Suppressor macrophage treated with lipopolysaccharide for 1 hour (primary cell): ENCODE measurements around the gene CEACAM4.
A peak's percentile ranks its signal among the peaks of the same experiment; 100 is the strongest.
"Not testable (repeated sequence)": the region's sequence is repeated elsewhere in the genome, so short reads cannot be mapped to it uniquely, and the experiment has no call there.

Experiments
- DNase-seq, 3 donors: peaks; one replicate each; pipeline ENCODE4 v3.0.0-alpha.2; 2020 to 2022

CEACAM4 gene

DNA sequence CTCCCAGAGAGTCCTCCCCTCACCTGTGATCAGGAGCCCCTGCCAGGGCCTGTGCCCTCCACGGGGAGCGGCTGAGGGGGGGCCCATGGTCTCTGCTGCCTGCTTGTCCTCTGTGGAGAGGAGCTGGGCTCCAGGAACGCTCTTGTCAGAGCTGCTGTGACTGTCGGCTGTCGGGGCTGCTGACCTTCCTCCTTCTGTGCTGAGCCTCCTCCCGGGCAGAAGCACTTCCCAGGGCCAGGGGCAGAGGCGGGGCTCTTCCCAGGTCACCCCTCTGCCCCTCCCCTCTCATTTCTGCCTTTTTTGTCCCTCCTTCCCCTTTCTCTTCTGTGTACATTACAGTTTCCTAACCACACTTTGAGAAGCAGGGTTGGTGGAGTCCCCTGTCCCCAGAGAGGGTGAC, at the start of gene CEACAM4:
CEACAM4 (minus strand) TSS at position 198 of the 400 bp plus-strand sequence; CDS start at position 87, 111 bp downstream.
- DNase-seq: peak; percentile 73 to 80 (median 77)

DNA sequence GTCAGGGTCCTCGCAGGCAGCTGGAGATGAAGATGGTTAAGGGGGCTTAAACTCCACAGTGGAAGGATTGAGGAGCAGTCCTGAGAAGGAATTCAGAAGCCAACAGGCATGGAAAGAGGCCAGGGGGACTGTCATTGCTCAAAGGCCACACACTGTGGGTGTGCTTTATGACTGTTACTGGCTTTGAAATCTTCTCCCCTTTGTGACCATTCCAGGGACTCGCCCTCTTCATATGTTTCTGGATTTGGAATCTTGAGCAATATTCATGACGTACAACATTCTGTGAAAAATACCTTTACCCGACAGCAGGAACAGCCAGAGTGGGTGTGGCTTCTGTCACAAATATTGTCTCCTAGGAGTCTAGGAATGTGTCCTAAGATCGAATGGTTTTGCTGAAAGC, 44.6 kb upstream of the CEACAM4 start:
- DNase-seq: no peak

DNA sequence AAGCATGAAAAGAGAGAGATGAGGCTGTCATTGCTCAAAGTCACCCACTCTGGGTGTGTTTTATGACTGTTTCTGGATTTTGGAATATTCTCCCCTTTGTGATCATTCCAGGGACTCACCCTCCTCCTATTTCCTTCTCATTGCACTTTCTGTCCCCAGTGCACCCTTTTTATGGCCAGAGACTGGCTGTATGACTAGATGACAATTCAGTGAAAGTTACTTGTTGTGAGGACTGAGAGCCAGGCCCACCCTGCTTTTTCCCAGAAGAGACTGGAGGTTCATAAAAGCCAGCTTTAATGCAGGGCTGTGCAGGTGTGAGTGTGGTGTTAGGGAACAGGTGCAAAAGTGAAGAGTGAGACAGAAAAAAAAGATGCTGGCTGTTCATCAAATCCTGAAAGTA, 43.9 kb upstream of the CEACAM4 start:
- DNase-seq: no peak

DNA sequence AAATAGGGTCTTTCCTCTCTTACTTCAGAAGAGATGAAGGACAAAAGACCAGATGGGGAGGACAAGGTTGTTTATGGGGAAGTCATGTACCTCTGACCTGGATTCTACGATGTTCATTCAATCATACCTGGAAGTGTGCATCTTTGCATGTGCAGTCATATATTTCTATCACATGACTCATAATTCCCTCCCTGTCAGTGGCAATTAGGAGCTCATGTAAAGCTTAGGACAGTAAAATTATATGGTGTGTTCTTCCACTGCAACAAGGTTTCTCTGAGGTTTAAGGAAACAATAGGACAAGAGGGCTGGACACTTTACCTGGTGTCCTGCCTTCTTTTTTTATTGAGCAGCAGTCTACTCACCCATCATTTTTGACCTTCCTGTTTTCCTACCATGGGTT, 41.4 kb upstream of the CEACAM4 start:
- DNase-seq: no peak

DNA sequence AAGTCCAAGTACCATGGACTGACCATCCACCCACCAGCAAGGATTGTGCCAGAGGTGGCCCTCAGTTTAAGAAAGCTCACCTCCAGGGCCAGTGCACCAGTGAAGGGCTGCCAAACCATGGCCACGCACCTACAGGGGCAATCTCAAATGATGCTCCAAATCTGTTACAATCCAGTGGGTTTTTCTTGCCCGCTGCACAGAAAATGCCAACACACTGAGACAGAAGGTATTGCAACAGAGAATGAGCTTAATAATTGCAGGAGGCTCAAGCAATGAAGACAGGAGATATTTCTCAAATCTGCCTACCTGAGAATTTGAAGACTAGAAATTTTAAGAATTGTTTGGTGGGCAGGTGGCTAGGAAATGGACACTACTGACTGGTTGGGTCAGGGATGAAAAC, 39.2 kb upstream of the CEACAM4 start:
- DNase-seq: no peak

DNA sequence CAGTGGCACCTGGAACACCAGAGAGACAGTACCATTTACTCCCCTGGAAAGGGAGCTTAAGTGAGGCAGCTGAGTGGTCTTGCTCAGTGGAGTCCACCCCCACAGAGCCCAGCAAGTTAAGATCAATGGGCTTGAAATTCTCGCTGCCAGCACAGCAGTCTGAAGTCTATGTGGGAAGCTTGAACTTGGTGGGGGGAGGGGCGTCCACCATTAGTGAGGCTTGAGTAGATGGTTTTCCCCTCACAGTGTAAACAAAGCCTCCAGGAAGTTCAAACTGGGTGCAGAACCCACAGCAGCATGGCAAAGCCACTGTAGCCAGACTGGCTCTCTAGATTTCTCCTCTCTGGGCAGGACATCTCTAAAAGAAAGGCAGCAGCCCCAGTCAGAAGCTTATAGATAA, 30.3 kb upstream of the CEACAM4 start:
- no peak for DNase-seq

DNA sequence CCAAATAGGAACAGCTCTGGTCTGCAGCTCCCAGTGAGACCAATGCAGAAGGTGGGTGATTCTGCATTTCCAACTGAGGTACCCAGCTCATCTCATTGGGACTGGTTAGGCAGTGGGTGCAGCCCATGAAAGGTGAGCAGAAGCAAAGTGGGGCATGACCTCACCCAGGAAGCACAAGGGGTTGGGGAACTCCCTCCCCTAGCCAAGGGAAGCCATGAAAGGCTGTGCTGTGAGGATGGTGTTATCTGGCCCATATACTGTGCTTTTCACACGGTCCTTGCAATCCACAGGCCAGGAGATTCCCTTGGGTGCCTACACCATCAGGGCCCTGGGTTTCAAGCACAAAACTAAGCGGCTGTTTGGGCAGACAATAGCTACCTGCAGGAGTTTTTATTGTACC, 29.9 kb upstream of the CEACAM4 start:
- not testable (repeated sequence) for DNase-seq

DNA sequence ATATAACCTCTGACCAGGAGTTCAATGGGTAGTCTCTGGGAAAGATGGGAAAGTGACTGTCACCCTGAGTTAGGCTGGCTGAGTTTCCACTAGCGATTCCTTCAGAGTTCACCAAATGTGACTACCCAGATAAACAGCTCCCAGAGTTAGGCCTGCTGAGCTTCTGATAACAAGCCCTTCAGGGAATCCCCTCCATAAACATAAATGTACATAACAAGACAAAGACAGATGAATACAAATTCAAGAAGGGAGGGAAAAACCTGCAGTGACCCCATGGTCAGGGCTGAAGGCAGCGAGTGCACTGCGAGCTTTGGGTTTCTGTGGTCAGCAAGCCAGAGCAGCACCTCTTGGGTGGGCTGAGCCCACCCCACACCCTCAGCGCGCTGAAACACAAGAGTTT, 25.4 kb upstream of the CEACAM4 start:
- DNase-seq: no peak

DNA sequence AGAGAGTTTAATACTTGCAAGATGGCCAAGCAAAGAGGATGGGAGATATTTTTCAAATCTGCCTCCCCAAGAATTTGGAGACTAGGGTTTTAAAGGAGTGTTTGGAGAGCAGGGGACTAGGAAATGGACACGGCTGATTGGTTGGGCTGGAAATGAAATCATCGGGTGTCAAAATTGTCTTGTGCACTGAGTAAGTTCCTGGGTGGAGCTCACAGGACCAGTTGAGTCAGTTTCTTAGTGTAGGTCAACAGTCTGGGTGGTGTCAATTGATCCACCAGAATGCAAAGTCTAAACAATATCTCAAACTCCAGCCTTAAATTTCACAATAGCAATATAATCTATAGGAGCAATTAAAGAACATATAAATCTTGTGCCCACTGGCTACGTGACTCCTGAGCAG, 23.0 kb upstream of the CEACAM4 start:
- no peak for DNase-seq

DNA sequence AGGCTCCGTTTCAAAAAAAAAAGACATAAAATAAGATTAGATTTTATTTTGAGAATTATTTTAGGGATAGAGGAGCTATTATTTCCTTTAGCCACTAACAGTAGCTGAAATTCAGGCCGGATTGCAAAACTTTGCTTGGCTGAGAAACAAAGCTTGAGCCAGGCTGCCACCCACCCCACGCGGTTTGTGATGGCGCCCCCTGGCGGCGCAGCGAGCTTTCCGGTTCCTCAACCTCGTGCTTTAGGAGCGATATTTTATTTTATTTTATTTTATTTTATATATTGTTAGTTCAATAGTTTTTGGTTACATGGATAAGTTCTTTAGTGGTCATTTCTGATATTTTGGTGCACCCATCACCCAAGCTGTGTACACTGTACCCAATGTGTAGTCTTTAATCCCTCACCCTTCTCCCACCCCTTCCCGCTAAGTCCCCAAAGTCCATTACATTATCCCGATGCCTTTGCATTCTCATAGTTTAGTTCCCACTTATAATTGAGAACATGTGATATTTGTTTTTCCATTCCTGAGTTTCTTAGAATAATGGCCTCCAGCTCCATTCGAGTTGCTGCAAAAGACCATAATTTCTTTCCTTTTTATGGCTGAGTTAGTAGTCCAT, 19.8 kb upstream of the CEACAM4 start:
- DNase-seq: peak; percentile 45 to 83 (median 67)

DNA sequence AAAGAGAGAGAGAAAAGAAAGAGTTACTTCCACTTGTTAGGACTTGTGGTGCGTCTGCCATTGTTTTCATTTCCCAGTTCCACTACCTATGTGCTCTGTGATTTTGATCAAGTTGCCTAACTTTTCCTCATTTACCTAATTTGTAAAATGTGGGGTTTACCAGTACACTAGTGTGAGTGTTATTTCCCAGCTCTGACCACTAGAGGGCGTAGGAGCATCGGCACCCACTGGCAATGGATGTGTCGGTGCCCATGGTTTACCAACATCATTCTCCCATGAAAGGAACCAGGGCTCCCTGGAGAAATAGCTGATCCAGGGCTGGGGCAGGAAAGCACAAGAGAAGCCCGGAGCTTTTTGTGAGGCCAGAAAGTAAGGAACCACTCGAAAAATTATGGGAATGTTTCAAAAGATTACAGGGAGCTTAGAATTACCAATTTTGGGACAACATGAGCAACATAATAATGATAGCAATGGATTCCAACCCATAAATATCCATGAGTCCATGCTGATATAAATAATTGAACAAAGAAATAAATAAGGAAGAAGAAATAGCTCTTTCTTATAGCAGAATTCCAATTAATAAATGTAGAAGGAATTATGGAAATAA, 15.1 kb upstream of the CEACAM4 start:
- peak; percentile 77 to 85 (median 83) for DNase-seq

DNA sequence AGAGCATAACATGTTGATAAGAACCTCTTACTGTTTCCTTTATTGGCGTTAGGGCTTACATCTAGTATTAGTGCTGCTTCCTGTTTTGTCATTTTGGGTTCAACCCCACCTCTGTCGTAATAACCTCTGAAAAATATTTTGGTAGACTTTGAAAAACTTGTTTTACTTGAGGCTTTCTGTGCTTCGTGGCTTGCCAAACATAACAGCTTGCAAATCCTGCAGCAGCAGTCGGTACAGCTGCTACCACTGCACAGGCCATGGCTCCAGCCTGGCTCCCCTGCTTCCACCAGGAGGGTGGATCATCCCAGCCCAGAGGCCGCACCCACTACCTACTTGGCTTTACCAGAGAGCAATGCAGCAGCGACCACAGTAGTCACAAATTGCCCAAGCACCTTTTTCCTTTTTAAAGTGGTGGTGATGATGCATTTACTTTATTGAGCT, 11.8 kb upstream of the CEACAM4 start:
- peak in 2 of 3 donors; percentile 16 to 18 for DNase-seq

DNA sequence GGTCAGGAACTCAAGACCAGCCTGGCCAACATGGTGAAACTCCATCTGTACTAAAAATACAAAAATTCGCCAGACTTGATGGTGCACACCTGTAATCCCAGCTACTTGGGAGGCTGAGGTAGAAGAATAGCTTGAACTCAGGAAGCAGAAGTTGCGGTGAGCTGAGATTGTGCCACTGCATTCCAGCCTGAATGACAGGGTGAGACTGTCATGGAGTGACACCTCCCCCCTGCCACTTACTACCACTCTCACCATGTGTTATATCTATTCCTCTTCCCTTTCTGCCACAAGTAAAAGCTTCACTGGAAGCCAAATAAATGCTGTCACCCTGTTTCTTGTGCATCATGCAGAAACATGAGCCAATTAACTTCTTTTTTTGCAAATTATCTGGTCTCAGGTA, 10.6 kb upstream of the CEACAM4 start:
- peak; percentile 37 to 48 (median 38) for DNase-seq

DNA sequence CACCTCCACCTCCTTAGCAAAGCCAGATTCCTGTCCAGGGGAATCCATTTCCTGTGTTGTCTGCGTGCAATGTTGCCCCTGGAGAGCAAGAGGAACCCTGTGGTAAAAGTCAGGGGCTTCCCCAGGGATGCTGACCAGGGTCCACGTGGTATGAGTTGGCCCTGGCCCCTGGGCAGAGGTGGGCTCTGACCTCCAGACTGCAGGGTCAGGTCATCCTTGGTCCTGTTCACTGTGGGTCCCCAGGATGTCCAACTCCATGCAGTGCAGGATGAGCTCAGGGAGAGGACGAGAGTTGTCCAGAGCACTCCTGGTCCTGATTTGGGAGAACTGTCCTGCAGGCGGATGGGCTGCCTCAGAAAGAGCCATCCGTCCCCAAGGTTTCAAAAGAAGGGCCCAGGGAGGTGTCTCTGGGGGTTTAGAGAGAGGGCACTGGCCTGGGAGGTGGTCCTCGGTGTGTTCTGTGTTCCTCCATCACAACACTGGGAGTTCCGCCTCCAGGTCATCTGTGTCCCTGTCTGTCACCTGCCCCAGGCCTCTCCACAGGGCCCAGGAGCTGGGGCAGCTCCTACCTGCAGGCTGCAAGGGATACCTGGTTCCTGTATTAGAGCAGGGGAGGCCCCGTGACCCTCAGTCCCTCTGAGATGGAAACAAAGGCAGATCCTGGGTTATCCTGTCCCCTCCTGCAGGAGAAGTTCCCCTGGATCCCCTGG, 1.2 kb upstream of the CEACAM4 start:
- DNase-seq: no peak

DNA sequence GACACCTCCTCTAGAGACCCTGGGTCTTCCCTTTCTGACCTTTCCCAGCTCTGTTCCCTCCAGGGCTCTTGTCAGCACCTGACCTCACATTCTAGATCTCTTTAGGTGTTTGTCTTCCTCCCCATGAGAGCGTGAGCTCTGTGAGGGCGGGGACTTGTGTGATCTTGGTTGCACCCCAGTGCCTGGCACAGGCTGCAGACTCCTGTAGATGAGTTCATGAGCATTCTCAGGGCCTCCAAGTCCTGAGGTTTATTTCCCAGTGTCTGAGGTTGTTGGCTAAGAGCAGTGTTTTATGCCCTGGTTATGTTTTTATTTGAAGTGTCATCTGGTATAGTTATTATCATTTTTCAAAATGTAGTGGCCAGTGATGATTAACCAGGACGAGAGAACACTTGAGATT, 596 bp downstream of the CEACAM4 start:
- DNase-seq: no peak

DNA sequence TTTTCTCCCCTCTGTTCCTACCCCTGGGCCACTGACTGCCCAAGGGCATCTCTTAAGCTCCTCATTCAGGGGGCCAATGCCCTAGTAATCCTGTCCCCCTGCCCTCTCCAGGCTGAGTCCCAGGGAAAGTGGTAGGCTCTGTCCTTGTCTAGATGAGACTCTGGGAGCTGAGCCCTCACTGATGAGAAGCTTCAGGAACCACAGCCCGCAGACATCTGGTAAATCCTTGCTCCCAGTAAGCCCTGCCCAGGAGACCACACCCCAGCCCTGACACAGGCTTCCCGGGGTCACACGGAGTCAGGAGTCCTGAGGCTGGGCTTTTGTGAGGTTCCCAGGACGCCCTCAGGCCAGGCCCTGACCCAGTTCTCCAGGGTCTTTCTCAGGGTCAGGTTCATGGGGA, 1.9 kb downstream of the CEACAM4 start:
- no peak for DNase-seq

DNA sequence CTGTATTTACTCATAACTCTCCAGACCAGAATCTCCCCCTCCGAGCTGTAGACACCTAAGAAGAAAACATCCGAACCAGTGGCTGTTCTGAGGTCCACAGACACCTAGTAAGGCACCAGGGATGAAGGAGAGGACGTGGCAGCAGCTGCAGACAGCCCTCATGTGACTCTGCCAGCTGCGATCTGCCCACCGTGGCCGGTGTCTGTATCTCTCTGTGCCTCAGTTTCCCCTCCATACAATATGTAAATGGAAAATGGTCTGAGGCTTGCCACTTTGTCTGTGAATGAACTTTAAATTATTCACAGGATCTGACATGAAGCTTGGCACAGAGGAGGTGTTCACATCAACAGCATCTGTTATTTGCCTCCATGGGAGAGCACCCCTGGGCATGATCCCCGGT, 2.4 kb downstream of the CEACAM4 start:
- DNase-seq: no peak

DNA sequence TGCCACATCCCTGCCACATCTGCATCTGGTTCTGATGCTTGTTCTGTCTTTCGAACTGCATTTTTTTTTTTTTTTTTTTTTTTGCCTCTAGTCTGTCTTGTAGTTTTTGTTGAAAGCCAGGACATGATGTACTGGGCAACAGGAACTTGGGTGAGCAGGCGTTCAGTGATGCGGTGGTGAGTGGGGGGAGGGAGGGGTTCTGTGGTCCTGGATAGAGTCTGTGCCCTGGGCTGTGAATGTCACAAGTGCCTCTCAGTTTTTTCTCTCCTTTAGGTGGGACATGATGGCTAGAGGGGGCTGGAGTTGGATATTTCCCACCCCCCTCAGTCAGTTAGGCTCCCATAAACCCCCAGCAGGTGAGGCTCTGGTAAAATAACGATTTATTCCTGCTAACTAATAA, 3.5 kb downstream of the CEACAM4 start:
- no peak for DNase-seq

DNA sequence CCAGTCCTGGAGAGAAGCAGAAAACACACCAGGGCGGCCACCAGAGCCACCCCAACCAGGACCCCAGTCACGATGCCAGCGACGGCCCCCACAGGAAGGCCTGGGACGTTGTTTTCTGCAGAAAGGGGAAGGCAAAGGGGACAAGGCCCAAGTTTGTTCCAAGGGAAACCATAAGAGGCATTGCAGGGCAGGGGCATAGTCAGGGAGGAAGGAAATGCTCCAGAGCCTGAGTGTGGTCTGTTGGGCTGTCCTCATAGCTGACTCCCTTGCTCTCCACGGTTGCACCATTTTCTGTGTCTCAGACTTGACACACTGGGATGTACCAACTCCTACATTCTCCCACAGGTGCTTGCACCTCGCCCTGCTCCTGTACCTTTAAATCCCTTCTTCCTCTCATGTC, 5.2 kb downstream of the CEACAM4 start:
- peak; percentile 52 to 61 (median 55) for DNase-seq

DNA sequence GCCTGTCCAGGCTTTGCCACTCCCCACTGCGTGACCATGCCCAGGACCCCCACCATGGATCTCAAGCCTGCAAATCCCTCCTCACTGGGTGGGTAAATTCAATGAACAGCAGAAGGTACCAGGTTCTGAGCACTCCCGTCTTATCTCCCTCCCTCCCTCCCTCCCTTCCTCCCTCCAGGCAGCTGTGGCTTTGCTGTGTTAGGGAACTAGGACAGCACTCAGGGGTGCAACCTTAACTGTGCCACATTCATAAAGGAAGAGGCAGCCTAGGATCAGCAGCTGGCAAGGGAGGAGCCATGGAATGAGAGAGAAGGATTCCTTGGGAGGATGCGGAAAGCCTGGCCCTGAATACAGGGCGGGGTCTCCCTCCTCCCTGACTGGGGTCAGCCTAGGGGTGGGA, 5.6 kb downstream of the CEACAM4 start:
- DNase-seq: no peak

DNA sequence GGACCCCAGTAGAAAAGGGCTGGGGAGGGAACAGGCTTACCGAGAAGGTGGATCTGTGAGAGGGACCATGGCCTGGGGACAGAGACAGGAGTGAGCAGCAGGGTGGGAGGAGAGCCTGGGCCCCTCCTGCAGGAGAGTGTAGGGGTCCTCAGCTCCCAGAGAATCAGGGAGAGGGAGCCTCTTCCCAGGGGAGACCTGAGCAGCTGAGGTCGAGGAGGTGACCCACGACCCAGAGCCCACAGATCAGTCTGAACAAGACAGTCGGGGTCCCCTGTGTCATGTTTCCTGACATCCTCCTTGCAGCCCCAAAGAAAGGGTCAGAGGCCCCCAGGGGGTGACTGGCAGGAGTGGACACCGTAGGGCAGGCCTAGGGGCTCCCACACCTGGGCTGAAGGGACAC, 6.7 kb downstream of the CEACAM4 start:
- no peak for DNase-seq

DNA sequence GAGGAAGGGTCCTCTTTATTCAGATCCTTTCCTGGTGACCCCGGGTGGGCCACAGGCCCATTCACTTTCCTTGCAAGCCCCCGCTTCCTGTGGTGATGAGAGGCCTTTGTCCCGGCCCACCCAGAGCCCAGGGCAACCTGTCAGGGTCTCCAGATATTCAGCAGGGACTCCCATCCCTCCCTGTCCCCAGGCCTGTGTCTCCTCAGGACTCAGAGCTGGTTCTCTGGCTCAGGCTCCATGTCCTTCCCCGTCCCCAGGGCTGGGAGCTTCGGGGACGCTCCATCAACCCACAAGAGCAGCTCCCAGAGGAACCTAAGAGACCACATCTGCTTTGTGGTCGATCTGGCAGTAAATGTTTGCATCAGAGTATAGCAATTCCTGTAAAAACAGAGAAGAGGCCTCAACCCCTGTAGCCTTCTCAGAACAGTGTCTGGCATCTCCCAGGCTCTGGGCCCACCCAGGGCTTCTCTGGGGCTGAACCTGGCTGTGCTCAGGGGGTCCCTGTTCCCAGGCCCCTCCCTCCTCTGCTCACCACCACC, 7.8 kb downstream of the CEACAM4 start:
- DNase-seq: peak; percentile 28 to 36 (median 31)

DNA sequence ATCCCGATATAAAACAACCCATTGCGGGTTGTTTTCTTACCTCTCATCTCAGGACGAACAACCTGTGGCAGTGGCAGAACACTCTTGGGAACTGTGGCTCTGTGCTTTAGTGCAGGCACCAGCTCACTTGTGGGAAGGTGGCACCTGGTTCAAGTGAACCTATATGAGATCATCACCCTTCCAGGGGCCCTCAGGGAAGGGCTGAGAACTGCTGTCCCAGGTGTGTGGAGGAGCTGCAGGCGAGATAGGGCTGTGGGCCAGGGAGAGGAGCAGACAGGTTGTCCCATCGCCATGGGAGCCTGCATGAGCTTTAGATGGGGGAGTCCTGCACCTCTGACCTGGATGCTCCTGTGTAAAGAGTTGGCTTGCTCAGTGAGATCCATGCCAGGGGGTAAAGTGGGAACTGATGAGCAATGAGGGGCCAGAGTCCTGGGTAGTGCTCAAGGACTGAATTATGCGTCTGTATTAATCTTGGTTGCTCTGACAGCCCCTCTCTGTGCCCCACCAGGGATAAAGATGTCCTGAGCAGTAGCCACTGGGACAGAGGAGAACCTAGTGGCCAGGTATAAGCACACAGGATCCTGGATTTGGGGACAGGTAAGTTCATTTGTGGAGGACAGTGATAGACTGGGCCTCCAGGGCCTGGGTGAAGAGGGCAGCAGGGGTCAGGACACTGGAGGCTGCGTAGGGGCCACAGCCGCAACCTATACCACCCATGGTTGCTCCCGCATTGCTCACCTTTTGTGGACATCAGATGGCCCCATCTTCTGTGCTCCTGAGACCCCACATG, 8.7 kb downstream of the CEACAM4 start:
- DNase-seq: no peak
